ENCODE results near the gene SHC4. TPM values are rescaled to one million over a fixed set of nuclear protein-coding genes. Genes with fewer than 3 reads are reported as not detected.
"Not testable (repeated sequence)": the region's sequence is repeated elsewhere in the genome, so short reads cannot be mapped to it uniquely, and the experiment has no call there.

The SHC4 gene
- total RNA-seq, 2 experiments from 2014 or later: 0.41 to 1.3 TPM

DNA sequence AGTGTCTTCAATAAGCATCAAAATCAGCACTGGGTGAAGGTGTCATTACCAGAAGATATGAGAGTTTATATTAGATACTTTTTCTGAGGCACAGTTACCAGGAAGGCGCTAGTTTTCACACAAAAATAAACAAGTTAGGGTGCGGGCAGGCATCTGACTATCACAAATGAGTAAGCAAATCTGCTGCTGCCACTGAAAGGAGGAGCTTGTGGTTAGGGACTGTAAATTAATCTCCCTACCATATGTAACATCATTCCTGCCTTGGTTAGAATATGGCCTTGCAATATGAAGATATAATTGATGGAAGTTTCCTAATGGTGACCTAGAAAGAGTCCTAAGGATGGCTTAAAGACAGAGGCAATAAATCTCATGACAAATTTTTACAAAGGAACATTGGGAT, 105.3 kb downstream of the SHC4 start:
- Histone ChIP-seq H3K79me2 (ENCODE audit: insufficient read depth, low read depth, low read length) (no peaks in the 10 kb centered on the region), H3K36me3 (ENCODE audit: insufficient read depth, low read length) (no peaks in the 10 kb centered on the region), H3K9me2 (ENCODE audit: insufficient read depth, low read length) (no peaks in the 10 kb centered on the region), H3K4me3 (ENCODE audit: low read depth, low read length, poor library complexity, severe bottlenecking) (no peak overlapping the region), H3K4me1 (ENCODE audit: insufficient read depth, low read length, poor library complexity, severe bottlenecking) (no peaks in the 10 kb centered on the region), H2AFZ (ENCODE audit: low read length) (no peak overlapping the region), H3K27ac (ENCODE audit: low read depth, low read length, poor library complexity, severe bottlenecking) (no peak overlapping the region), H3K9me3 (ENCODE audit: low read length) (no peaks in the 10 kb centered on the region), H3K4me2 (ENCODE audit: low read length) (no peak overlapping the region), H4K20me1 (ENCODE audit: insufficient read depth, low read length) (no peaks in the 10 kb centered on the region)
- ChIA-PET POLR2A (interaction anchor here (1.1 to 1.3 kb wide), 2 partner anchors 11 to 393 kb away, joined by 3 read pairs; no protein-coding TSS in a partner anchor), CTCF (ENCODE audit: unreplicated experiment) (no interaction called here)
- no peak for TF ChIP-seq EZH2phosphoT487 (IDR thresholded peaks at IDR 0.05; ENCODE audit: borderline replicate concordance, low read depth, low read length)
- TF ChIP-seq, protein P1, sequence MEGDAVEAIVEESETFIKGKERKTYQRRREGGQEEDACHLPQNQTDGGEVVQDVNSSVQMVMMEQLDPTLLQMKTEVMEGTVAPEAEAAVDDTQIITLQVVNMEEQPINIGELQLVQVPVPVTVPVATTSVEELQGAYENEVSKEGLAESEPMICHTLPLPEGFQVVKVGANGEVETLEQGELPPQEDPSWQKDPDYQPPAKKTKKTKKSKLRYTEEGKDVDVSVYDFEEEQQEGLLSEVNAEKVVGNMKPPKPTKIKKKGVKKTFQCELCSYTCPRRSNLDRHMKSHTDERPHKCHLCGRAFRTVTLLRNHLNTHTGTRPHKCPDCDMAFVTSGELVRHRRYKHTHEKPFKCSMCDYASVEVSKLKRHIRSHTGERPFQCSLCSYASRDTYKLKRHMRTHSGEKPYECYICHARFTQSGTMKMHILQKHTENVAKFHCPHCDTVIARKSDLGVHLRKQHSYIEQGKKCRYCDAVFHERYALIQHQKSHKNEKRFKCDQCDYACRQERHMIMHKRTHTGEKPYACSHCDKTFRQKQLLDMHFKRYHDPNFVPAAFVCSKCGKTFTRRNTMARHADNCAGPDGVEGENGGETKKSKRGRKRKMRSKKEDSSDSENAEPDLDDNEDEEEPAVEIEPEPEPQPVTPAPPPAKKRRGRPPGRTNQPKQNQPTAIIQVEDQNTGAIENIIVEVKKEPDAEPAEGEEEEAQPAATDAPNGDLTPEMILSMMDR (conservative IDR thresholded peaks at IDR 0.05; ENCODE audit: low read length): no peak
- DNase-seq (ENCODE audit: low spot score): no peak
- intact Hi-C loops (cut with micrococcal nuclease; ENCODE audit: unreplicated experiment): no loop called here
- BruUV-seq (replicated peaks): no TSS peak

DNA sequence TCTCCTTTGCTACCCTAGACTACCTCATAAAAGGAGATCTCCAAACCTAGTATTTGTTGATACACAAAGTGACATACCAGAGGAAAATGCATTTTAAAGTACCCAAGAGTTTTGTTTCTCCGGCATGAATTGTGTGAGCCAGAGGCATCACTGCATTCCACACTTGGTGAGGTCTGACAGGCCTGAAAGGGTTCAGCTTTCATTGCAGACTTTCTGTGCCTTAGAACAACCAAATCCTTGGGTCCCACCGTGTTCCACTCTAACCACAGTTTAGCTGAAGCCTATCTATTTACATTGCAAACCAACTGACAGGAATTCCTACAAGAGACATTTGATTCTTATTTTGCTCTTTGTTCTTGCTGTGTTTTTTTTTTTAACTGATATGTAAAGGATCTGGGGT, 106.8 kb downstream of the SHC4 start:
- Histone ChIP-seq H3K9me3 (ENCODE audit: low read length) (no peaks in the 10 kb centered on the region), H3K4me2 (ENCODE audit: low read length) (no peak overlapping the region), H3K4me1 (ENCODE audit: insufficient read depth, low read length, poor library complexity, severe bottlenecking) (no peaks in the 10 kb centered on the region), H3K9me2 (ENCODE audit: insufficient read depth, low read length) (no peaks in the 10 kb centered on the region), H3K27ac (ENCODE audit: low read depth, low read length, poor library complexity, severe bottlenecking) (no peak overlapping the region), H4K20me1 (ENCODE audit: insufficient read depth, low read length) (no peaks in the 10 kb centered on the region), H3K36me3 (ENCODE audit: insufficient read depth, low read length) (no peaks in the 10 kb centered on the region), H2AFZ (ENCODE audit: low read length) (no peak overlapping the region), H3K79me2 (ENCODE audit: insufficient read depth, low read depth, low read length) (no peaks in the 10 kb centered on the region), H3K4me3 (ENCODE audit: low read depth, low read length, poor library complexity, severe bottlenecking) (no peak overlapping the region)
- no peak for DNase-seq (ENCODE audit: low spot score)
- no peak for TF ChIP-seq EZH2phosphoT487 (IDR thresholded peaks at IDR 0.05; ENCODE audit: borderline replicate concordance, low read depth, low read length)
- TF ChIP-seq, protein P1 (conservative IDR thresholded peaks at IDR 0.05; ENCODE audit: low read length): no peak
- CTCF ChIA-PET (ENCODE audit: unreplicated experiment): no interaction called here
- no TSS peak for BruUV-seq (replicated peaks)
- POLR2A ChIA-PET: interaction anchor here (0.6 to 1.1 kb wide), 3 partner anchors 349 to 483 kb away, joined by 3 to 4 read pairs (median 3); no protein-coding TSS in a partner anchor
- intact Hi-C loops (cut with micrococcal nuclease; ENCODE audit: unreplicated experiment): no loop called here

DNA sequence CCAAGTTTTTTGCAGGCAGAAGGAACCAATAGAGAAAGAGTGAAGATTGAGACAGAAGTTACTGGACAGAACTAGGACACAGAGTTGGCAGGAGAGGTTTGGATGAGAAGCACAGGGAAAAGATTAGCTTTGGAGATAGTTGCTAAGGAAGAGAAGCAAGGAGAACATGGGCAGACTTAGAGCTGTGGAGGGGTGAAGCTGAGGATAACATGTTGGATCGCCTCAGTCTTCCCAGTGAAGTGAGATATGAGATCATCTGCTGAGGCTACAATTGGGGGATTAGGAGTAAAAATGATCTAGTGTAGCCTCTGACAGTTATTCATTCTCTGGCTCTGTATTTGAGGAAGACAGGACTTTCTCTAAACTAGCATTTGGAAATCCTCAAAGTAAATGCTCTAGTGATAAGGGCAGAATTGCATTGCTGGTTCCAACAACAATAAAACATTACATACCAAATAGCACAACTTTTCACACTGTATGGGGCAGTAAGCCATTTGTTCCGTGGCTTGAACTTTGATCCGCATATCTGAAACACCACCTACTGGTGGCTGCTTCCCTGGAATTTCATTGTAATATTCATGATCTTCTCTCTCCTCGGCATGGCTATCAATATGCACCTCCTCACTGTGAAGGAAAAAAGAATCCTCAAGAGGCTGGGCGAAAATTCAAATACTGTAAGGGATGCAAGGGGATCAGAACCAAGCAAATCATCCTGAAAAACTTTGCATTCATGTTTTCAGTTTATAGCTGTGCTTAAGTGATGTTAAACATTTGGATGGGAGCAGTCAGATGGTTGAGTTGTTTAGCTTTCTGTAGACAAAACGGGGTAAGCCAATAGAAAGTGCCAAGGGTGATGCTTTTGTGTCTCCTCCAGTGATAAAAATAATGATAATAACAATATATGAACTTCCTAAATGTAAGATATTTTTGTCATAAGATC, 107.9 kb downstream of the SHC4 start:
- ChIA-PET CTCF (ENCODE audit: unreplicated experiment) (no interaction called here), POLR2A (no interaction called here)
- TF ChIP-seq, protein P1 (conservative IDR thresholded peaks at IDR 0.05; ENCODE audit: low read length): peak; percentile 32; the same call in 1 of the 2 replicates
- no peak for TF ChIP-seq EZH2phosphoT487 (IDR thresholded peaks at IDR 0.05; ENCODE audit: borderline replicate concordance, low read depth, low read length)
- no peaks in the 10 kb centered on the region for H3K79me2 ChIP-seq (ENCODE audit: insufficient read depth, low read depth, low read length)
- H3K4me2 ChIP-seq (ENCODE audit: low read length): no peak overlapping the region
- no peak for DNase-seq (ENCODE audit: low spot score)
- H3K4me1 ChIP-seq (ENCODE audit: insufficient read depth, low read length, poor library complexity, severe bottlenecking): no peaks in the 10 kb centered on the region
- BruUV-seq (replicated peaks): no TSS peak
- no peaks in the 10 kb centered on the region for H3K9me2 ChIP-seq (ENCODE audit: insufficient read depth, low read length)
- H3K27ac ChIP-seq (ENCODE audit: low read depth, low read length, poor library complexity, severe bottlenecking): no peak overlapping the region
- H2AFZ ChIP-seq (ENCODE audit: low read length): no peak overlapping the region
- H3K36me3 ChIP-seq (ENCODE audit: insufficient read depth, low read length): no peaks in the 10 kb centered on the region
- no peaks in the 10 kb centered on the region for H3K9me3 ChIP-seq (ENCODE audit: low read length)
- no peak overlapping the region for H3K4me3 ChIP-seq (ENCODE audit: low read depth, low read length, poor library complexity, severe bottlenecking)
- intact Hi-C loops (cut with micrococcal nuclease; ENCODE audit: unreplicated experiment): no loop called here
- no peaks in the 10 kb centered on the region for H4K20me1 ChIP-seq (ENCODE audit: insufficient read depth, low read length)

DNA sequence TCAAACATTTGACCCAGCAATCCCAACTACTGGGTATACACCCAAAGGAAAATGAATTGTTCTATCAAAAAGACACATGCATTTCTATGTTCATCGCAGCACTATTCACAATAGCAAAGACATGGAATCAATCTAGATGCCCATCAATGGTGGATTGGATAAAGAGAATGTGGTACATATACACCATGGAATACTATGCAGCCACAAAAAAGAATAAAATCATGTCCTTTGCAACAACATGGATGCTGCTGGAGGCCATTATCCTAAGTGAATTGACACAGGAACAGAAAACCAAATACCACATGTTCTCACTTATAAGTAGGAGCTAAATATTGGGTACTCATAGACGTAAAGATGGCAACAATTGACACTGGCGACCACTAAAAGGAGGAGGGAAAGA, 109.3 kb downstream of the SHC4 start:
- H3K4me1 ChIP-seq (ENCODE audit: insufficient read depth, low read length, poor library complexity, severe bottlenecking); BruUV-seq (replicated peaks); H3K4me3 ChIP-seq (ENCODE audit: low read depth, low read length, poor library complexity, severe bottlenecking); H3K36me3 ChIP-seq (ENCODE audit: insufficient read depth, low read length); H4K20me1 ChIP-seq (ENCODE audit: insufficient read depth, low read length); DNase-seq (ENCODE audit: low spot score); H2AFZ ChIP-seq (ENCODE audit: low read length); H3K9me3 ChIP-seq (ENCODE audit: low read length); POLR2A ChIA-PET; H3K9me2 ChIP-seq (ENCODE audit: insufficient read depth, low read length); H3K4me2 ChIP-seq (ENCODE audit: low read length); H3K27ac ChIP-seq (ENCODE audit: low read depth, low read length, poor library complexity, severe bottlenecking); H3K79me2 ChIP-seq (ENCODE audit: insufficient read depth, low read depth, low read length); CTCF ChIA-PET (ENCODE audit: unreplicated experiment); intact Hi-C loops (cut with micrococcal nuclease; ENCODE audit: unreplicated experiment): not testable (repeated sequence)

Data from OCI-LY7 (cell line).